ENCODE measurements around the gene CPNE5.
"Not testable (repeated sequence)": the region's sequence is repeated elsewhere in the genome, so short reads cannot be mapped to it uniquely, and the experiment has no call there.

The CPNE5 gene

GRCh38 chr6:36814249-36814648 is 25.0 kb downstream of the CPNE5 start:
- no peak for DNase-seq (ENCODE audit: low read depth)

GRCh38 chr6:36813526-36813925 is 25.7 kb downstream of the CPNE5 start:
- no peak for DNase-seq (ENCODE audit: low read depth)

GRCh38 chr6:36813047-36813446 is 26.2 kb downstream of the CPNE5 start:
- DNase-seq (ENCODE audit: low read depth), result not testable (repeated sequence)

- peak; percentile 46 for DNase-seq (ENCODE audit: low read depth)
Measured at GRCh38 chr6:36809941-36810803, 29.1 kb downstream of the CPNE5 start.

GRCh38 chr6:36809156-36809555 is 30.1 kb downstream of the CPNE5 start:
- no peak for DNase-seq (ENCODE audit: low read depth)

- DNase-seq (ENCODE audit: low read depth), result no peak
Measured at GRCh38 chr6:36808634-36809033, 30.6 kb downstream of the CPNE5 start.

- DNase-seq (ENCODE audit: low read depth), result no peak
Measured at GRCh38 chr6:36807750-36808149, 31.5 kb downstream of the CPNE5 start.

- no peak for DNase-seq (ENCODE audit: low read depth)
Measured at GRCh38 chr6:36807143-36807542, 32.1 kb downstream of the CPNE5 start.

- no peak for DNase-seq (ENCODE audit: low read depth)
Measured at GRCh38 chr6:36805917-36806316, 33.3 kb downstream of the CPNE5 start.

GRCh38 chr6:36805096-36805797 is 34.0 kb downstream of the CPNE5 start:
- no peak for DNase-seq (ENCODE audit: low read depth)

GRCh38 chr6:36804563-36804962 is 34.7 kb downstream of the CPNE5 start:
- no peak for DNase-seq (ENCODE audit: low read depth)

- DNase-seq (ENCODE audit: low read depth), result no peak
Measured at GRCh38 chr6:36803908-36804307, 35.3 kb downstream of the CPNE5 start.

GRCh38 chr6:36803482-36803881 is 35.8 kb downstream of the CPNE5 start:
- no peak for DNase-seq (ENCODE audit: low read depth)

GRCh38 chr6:36800223-36801076 is 38.8 kb downstream of the CPNE5 start:
- no peak for DNase-seq (ENCODE audit: low read depth)

- no peak for DNase-seq (ENCODE audit: low read depth)
Measured at GRCh38 chr6:36798852-36799251, 40.4 kb downstream of the CPNE5 start.

- no peak for DNase-seq (ENCODE audit: low read depth)
Measured at GRCh38 chr6:36797653-36798052, 41.6 kb downstream of the CPNE5 start.

GRCh38 chr6:36797055-36797454 is 42.2 kb downstream of the CPNE5 start:
- DNase-seq (ENCODE audit: low read depth), result no peak

- DNase-seq (ENCODE audit: low read depth), result no peak
Measured at GRCh38 chr6:36794713-36795065, 44.6 kb downstream of the CPNE5 start.

- DNase-seq (ENCODE audit: low read depth), result no peak
Measured at GRCh38 chr6:36793913-36794712, 45.1 kb downstream of the CPNE5 start.

GRCh38 chr6:36793296-36793912 is 45.8 kb downstream of the CPNE5 start:
- DNase-seq (ENCODE audit: low read depth), result no peak

GRCh38 chr6:36791521-36792135 is 47.6 kb downstream of the CPNE5 start:
- DNase-seq (ENCODE audit: low read depth), result no peak
